Stimulated activated CD4-positive, alpha-beta T cell treated with anti-CD3 and anti-CD28 coated beads, Interleukin-1b, Interleukin-23, amount 100 ng/mL, for 4 hours (primary cell): Measurements from ENCODE around the gene ATP8B2.
"Not testable (repeated sequence)": the region's sequence is repeated elsewhere in the genome, so short reads cannot be mapped to it uniquely, and the experiment has no call there.

ENCODE experiments used
- DNase-seq, 2 donors: peaks; one replicate each; pipeline ENCODE4 v3.0.0-alpha.2; 2020; ENCODE audit warnings: low read depth in 2 of 2

The ATP8B2 gene, protein sequence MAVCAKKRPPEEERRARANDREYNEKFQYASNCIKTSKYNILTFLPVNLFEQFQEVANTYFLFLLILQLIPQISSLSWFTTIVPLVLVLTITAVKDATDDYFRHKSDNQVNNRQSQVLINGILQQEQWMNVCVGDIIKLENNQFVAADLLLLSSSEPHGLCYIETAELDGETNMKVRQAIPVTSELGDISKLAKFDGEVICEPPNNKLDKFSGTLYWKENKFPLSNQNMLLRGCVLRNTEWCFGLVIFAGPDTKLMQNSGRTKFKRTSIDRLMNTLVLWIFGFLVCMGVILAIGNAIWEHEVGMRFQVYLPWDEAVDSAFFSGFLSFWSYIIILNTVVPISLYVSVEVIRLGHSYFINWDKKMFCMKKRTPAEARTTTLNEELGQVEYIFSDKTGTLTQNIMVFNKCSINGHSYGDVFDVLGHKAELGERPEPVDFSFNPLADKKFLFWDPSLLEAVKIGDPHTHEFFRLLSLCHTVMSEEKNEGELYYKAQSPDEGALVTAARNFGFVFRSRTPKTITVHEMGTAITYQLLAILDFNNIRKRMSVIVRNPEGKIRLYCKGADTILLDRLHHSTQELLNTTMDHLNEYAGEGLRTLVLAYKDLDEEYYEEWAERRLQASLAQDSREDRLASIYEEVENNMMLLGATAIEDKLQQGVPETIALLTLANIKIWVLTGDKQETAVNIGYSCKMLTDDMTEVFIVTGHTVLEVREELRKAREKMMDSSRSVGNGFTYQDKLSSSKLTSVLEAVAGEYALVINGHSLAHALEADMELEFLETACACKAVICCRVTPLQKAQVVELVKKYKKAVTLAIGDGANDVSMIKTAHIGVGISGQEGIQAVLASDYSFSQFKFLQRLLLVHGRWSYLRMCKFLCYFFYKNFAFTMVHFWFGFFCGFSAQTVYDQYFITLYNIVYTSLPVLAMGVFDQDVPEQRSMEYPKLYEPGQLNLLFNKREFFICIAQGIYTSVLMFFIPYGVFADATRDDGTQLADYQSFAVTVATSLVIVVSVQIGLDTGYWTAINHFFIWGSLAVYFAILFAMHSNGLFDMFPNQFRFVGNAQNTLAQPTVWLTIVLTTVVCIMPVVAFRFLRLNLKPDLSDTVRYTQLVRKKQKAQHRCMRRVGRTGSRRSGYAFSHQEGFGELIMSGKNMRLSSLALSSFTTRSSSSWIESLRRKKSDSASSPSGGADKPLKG

DNA sequence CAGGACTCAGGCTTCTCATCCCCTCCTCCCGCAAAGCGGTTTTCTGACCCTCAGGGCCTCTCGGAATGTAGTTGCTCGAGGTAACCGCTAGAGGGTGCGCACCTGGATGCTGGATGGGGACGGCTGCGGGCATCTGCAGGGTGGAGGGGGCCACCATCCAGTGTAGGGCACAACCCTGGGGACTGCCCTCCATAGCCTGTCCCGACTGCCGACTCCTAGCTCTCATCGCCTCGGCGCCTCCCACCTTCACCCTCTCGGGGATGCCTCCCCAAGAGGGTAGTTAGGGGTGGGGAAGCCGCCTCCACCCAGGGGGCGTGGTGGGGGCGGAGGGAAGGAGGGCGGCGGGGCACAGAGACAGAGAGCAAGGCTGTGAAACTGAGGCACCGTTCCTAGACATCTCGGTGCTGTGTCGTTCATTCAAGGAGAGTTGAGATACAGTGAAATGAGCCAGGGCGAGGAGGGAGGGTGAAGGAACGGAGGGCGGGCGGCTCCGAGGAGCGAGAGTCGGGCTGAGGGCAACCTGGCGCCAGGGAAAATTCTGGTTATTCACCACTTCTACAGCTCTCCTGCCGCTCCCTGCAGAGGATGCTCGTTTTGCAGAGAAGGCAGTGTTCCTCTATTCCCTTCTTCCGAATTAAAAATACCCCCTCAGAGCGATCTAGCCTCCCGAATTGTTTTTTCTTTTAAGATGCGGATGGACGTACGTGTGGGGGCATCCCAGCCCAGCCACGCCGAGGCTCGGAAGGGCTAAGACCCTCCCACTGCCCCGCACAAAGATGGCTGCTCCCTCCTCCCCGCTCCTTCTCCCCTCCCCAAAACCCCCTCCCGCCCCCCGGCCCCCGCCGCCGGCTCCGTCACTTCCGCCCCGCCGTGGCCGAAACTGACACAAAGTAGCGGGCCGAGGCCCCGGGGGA is at the start of gene ATP8B2:
ATP8B2 (plus strand) TSS at position 857 of the 914 bp plus-strand sequence. CDS start 2,617 bp downstream, outside the sequence.
- peak; percentile 71 to 72 for DNase-seq

- DNase-seq: no peak
Measured at GRCh38 chr1:154276797-154277196, 48.5 kb upstream of the ATP8B2 start.

- not testable (repeated sequence) for DNase-seq
Measured at GRCh38 chr1:154287591-154287990, 37.7 kb upstream of the ATP8B2 start.

DNA sequence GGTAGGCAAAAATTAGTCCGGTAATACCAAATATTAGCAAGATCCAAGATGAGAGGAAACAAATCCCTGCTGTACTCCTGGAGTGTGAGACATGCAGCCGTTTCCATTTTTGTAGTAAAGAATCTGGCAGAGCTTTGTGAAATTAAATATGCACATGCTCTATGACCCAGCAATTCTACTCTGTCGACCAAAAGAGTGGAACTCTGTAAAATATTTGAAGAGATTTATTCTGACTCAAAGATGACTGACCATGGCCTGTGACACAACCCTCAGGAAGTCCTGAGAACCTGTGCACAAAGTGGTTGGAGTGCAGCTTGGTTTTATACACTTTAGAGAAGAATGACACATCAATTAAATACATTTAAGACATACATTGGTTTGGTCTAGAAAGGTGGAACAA is 36.7 kb upstream of the ATP8B2 start:
- no peak for DNase-seq

- DNase-seq: no peak
Measured at GRCh38 chr1:154290921-154291320, 34.4 kb upstream of the ATP8B2 start.

DNA sequence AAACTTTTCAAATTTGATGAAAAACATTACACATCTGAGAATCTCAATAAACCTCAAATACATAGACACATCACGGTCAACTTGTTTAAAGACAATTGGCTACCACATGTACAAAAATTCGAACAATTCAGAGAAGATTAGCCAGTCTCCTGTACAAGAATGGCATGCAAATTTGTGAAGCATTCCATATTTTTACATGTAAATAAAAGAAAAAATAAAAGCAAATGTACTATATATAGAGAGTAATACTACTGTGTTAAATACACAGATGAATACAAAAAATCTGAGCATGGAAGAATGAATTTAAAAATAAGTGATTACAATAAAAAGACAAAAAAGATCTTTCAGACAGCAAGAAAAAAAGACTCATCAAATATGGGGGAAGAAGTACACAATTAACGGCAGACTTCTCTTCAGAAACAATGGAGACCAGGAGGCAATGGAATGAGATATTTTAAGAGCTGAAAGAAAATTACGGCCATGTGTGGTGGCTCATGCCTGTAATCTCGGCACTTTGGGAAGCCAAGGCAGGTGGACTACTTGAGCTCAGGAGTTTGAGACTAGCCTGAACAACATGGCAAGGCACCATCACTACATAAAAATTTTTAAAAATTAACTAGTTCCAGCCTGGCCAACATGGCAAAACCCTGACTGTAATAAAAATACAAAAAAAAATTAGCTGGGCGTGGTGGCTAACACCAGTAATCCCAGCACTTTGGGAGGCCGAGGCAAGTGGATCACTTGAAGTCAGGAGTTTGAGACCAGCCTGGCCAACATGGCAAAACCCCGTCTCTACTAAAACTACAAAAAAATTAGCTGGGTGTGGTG is 29.7 kb upstream of the ATP8B2 start:
- DNase-seq: no peak

DNA sequence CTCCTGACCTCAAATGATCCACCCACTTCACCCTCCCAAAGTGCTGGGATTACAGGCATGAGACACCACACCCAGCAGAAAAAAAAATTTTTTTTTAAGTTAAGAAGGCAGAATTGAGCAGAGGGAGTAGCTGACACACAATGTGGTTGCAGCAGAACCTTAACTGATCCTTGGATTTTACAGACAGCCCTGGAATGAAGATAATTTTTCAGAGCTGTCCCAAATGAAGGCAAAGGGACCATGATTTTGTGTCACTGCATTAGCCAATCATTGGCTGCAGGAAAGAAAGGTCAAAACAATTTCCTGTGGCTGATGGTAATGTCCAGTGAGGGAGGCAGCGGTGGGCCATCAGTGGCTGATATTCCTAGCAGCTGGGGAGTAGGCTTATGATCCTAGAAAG is 23.7 kb upstream of the ATP8B2 start:
- no peak for DNase-seq

- no peak for DNase-seq
Measured at GRCh38 chr1:154304664-154305337, 20.5 kb upstream of the ATP8B2 start.

DNA sequence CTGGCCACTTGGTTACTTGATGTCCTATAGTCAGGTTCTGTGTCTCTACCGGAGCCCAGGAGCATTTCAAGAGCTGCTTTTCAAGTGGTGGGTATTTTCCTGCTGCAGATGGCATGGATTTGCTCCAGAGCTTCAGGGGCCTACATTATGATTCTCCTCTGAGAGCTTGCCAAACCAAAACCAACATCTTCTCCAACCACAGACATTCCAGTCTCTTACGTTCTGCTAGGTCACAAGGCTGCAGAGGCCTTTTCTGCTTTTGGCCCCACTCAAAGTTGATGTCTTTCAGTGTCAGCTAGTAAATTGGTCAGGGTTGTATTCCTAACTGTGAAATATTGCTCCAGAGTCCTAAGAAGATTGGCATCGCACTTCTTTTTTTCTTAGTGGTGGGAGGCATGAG is 19.2 kb upstream of the ATP8B2 start:
- no peak for DNase-seq

DNA sequence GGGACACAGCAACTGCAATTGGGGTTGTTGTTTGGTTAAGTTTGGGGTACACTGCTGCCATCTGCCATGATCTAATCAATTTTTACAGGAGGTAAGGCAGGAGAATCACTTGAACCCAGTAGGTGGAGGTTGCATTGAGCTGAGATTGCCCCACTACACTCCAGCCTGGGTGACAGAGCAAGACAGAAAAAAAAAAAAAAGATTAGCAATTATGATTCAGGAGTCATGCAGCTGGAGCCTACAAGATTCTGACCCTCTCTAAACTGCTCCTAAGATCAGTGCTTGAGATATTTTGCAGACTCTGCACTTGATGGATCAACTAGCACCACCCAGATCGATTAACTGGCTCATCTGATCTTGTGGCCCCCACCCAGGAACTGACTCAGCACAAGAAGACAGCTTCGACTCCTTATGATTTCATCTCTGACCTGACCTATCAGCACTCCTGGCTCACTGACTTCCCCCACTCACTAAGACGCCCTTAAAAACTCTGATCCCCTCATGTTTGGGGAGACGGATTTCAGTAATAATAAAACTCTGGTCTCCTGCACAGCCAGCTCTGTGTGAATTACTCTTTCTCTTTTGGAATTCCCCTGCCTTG is 17.6 kb upstream of the ATP8B2 start:
- not testable (repeated sequence) for DNase-seq

DNA sequence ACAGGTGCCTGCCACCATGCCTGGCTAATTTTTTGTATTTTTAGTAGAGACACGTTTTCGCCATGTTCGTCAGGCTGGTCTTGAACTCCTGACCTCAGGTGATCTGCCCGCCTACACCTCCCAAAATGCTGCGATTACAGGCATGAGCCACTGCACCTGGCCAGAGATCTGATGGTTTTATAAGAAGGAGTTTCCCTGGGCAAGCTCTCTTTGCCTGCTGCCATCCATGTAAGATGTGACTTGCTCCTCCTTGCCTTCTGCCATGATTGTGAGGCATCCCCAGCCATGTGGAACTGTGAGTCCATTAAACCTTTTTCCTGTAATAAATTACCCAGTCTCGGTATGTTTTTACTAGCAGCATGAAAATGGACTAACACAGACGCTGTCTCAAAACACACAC is 16.2 kb upstream of the ATP8B2 start:
- not testable (repeated sequence) for DNase-seq

DNA sequence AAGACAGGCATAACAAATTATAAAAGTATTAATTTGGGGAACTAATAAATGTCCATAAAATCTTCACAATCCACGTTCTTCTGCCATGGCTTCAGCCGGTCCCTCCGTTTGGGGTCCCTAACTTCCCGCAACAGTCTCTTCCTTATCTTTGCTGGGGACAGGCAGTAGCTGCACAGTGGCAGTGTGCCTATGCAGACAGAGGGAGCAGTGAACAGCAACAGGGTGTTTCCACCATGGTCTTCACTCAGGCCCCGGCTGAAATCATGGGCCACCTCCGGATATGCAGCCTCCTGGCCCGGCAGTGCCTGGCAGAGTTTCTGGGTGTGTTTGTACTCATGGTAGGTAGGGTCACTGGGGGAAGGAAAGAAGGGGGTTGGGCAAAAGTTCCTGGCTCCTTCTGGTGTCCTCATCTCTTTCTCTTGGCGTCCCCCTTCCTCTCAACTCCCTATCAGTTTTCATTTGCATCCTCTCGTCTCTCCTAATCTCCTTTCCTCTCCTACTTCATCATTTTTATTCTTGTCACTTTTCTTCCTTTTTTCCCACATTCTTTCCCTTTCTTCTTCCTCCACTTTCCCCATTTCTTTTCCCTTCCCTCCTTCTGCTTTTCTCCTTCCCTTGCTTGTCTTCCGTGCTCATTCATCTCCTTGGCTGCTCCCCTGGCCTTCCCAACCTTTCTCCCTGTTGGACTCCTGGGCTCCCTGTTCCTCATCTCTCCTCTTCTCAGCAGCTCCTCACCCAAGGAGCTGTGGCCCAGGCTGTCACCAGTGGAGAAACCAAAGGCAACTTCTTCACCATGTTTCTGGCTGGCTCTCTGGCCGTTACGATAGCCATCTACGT is 12.9 kb upstream of the ATP8B2 start:
- not testable (repeated sequence) for DNase-seq

- DNase-seq: no peak
Measured at GRCh38 chr1:154313066-154313356, 12.3 kb upstream of the ATP8B2 start.

GRCh38 chr1:154314226-154314625 is 11.1 kb upstream of the ATP8B2 start:
- DNase-seq: not testable (repeated sequence)

DNA sequence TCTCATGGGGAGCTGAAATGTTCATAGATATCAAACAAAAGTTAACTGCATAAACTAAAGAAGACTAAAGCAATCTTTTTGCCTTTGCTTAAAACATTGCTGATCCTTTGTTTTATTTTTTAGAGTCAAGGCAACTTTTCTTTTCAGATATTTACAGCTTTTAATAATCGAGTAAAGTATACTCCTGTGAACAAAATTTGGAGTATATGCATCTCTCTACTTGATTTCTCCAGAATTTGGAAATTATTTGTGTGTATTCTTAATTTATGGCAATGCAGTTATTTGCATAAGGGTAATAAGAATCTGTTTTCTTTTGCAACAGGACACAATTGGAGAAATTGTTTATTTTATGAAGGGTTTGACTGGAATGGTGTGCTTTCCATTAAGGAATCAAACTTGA is 8.6 kb upstream of the ATP8B2 start:
- no peak for DNase-seq

DNA sequence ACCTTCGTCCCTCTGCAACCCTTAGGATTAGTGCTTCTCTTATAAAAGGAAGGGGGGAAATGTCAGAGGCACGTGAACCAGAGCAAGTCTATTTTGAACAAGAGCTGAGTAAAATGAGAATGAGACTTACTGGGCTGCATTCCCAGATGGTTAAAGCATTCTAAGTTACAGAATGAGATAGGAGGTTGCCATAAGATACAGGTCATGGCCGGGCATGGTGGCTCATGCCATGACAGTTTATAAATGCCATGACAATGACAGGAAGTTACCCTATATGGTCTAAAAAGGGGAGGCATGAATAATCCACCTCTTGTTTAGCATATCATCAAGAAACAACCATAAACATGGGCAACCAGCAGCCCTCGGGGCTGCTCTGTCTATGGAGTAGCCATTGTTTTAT is 6.9 kb upstream of the ATP8B2 start:
- no peak for DNase-seq

GRCh38 chr1:154320882-154321608 is 4.3 kb upstream of the ATP8B2 start, which contains the start of gene AQP10:
Gene AQP10, plus strand, starts transcription at chr1:154321093. Its CDS starts 63 bp downstream, at chr1:154321156.
- DNase-seq: no peak

DNA sequence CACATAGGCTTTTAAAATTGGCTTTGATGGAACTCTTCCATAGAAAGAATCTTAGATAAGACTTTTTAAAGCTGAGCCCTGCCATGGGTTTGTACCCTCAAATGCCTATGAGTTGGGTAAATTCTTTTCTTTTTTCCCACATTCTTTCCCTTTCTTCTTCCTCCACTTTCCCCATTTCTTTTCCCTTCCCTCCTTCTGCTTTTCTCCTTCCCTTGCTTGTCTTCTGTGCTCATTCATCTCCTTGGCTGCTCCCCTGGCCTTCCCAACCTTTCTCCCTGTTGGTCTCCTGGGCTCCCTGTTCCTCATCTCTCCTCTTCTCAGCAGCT is 3.8 kb upstream of the ATP8B2 start:
- DNase-seq: not testable (repeated sequence)
